ENCODE results near the gene FZR1.
"Not testable (repeated sequence)": the region's sequence is repeated elsewhere in the genome, so short reads cannot be mapped to it uniquely, and the experiment has no call there.

FZR1 gene

DNA sequence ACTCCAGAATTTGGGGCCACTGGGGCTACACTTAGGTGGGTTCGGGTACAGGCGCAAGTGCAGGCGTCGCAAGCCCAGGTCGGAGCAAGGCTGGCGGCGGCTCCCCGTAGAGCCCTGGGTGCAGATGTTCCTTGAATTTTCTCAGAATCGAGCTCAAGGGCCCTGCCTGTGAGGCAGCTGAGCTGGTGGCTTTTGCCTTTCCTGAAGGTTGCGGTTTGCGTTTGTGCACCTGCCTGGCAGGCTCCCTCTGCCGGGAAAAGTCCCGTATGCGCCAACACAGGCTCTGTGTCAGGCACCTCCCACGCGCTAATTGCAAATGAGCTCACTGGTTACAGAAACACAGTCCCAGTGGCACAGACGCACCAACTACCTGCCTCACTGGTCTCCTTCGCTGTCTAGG lies 11.6 kb upstream of the FZR1 start:
- DNase-seq = peak in 34 of 56 donors; percentile 17 to 80 (median 52)

DNA sequence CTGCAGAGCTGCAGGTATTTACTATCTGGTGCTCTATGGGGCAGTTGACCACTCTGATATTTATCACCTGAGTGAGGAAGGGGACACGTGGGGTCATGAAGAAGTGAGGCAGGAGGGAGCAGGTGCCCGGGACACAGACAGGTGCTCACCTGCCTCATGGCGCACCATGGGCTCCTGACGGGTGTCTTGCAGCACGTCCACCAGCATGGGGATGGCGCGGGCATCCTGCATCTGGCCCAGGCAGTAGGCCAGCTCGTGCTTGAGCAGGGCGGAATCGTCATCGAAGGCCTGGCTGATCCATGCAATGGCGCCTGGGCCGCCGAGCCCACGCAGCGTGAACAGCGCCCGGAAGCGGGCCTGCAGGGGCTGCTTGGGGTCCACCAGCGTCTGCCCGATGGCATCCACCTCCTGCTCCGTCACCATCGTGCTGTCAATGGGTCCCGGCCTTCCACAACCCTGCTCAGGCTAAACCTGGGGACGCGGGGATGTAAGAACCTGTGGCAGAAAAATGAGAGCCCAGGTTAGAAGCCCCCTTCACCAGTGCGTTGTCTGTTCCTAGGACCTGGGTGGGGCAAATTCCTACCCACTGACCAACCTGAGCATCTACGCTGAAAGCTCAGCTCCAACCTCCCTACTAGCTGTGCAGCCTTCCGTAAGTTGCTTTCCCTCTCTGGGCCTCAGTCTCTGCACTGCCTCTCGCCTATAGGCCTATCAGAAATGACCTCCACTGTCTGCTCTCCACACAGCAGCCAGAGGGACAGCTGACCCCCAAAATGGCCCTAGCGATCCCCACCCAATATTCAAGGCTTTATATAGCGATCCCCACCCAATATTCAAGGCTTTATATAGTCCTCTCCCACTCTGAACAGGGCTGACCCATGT lies 9.5 kb upstream of the FZR1 start:
- DNase-seq = no peak

DNA sequence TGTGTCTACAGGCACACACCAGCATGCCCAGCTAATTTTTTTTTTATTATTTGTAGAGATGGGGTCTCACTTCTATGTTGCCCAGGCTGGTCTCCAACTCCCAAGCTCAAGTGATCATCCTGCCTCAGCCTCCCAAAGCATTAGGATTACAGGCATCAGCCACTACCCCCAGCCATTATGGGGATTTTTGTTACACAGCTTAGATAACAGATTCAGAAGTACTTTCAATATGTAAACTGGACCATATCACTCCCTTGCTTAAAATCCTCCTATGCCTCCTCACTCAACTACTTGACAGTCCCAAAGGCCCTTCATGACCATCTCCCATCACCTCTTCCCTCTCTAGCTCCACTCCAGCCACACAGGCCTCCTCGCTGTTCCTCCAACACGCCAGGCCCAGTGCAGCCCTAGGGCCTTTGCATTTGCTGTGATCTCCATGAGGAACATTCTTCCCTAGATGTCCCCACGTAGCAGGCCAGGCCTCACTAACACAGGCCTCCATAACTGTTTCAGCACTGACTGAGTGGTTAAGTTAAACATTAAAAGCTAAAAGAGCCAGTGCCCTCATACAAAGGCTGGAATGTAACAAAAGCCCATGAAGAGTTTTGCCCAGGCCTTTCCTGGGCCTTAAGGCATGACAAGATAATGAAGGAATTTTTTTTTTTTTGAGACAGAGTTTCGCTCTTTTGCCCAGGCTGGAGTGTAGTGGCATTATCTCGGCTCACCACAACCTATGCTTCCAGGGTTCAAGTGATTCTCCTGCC lies 8.2 kb upstream of the FZR1 start:
- DNase-seq = no peak

DNA sequence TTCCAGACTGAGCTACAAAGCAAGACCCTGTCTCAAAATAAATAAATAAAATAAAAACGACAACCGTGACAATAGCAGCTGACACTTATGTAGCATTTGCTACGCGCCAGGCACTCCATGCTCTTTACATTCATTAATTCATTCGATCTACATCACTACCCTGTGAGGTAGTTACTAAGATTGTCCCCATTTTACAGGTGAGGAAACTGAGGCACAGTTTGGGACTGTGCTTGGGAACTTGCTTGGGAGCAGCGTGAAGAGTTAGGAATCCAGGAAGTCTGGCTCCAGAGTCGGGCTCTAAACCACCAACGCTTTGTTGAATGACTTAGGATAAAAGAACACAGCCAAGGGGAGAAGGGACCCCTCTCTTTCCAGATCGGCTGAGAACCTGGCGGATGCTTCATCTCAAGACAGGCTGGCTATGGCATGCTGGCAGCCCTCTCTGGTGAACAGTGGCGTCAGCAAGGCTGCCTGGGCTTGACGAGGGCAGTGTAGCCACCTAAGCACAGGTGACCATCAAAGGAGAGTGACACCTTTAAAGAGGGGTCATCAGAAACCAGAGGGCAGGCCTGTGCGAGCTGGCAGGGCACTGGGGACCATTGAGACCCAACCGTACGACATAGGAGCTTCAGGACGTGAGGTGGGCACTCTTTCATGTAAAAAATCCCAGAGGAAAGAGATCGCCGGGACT lies 6.2 kb upstream of the FZR1 start:
- DNase-seq = no peak

DNA sequence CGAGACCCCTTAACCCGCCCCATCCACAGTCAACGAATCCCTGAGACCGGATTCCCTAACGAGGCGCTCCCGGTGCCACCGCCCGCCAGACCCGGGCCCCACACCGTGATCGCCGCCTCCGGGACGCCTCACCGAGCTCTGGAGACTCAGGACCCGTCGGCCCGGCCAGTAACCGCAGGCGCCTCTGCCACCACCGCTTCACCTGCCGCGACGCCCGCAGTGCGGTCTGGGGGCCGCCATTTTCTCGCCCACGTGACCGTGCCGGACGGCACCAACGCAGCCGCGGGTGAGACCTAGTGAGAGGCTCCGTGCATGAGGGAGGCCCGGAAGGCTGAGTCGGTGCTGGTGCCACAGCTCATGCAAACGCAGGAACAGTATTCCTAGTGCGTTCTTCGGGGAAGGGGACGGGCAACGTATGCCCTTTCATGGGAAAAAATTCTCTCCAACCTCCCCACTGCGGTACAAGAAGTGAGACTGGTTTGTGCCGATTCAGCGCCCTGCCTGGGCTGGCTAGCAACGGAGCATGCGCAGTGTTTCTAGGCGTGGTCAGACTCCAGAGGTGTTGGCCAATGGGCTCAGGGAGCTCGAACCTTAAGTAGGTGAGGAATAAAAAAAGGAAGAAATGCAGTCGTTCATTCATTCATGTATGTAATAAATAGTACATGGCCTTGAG lies 5.5 kb upstream of the FZR1 start, which contains the start of gene DOHH:
DOHH (minus strand) TSS at position 246 of the 673 bp plus-strand sequence. CDS start 3,860 bp downstream, outside the sequence.
- DNase-seq = peak; percentile 54 to 99 (median 93)

DNA sequence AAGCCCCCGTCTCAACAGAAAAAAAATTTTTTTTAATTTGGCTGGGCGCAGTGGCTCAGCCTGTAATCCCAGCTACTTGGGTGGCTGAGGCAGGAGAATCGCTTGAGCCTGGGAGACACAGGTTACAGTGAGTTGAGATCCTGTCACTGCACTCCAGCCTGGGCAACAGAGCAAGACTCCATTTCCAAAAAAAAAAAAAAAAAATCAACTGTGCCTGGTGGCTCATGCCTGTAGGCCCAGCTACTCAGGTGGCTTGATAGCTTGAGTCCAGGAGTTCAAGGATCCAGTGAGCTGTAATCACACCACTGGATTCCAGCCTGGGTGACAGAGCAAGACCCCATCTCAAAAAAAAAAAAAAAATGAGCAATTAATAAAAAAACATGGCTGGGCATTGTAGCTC lies 4.3 kb upstream of the FZR1 start:
- DNase-seq = no peak

DNA sequence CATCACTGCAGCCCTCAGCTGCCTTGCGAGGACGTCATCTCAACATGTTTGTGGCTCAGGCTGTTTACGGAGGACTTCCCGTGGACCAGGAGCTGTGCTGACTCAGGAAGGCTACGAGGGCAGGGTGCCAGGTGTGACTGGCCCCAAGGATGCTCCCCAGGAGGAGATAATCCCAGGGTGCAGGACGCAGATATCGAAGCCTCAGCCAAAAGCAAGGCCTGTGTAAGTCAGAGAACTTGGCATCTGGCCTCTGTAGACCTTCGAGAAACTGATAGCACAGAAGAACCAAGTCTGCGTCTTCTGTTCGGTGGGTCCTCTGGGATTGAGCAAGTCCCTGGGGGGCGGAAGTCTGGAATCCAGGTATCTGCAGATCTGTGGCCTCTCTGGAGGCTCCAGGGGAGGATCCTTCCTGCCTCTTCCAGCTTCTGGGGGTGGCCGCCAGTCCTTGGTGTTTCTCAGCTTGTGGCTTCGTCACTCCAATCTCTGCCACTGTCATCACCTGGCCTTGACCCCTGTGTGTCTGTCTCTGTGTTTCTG lies 3.0 kb upstream of the FZR1 start:
- no peak for DNase-seq

DNA sequence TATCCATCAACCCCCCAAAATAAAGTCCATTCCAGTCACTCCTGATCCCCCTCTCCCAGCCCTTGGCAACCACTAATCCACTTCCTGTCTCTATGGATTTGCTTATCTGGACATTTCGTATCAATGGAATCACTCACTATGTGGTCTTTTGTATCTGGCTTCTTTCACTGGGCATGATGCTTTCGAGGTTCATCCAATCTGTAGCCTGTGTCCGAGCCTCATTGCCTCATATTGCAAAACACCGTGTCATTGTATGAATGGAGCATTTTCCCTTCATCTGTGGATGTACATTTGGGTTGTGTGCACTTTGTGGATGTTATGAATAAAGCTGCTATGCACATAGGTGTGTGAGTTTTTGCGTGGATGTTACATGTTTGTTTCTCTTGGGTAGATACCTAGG lies 1.4 kb upstream of the FZR1 start:
- DNase-seq = no peak

DNA sequence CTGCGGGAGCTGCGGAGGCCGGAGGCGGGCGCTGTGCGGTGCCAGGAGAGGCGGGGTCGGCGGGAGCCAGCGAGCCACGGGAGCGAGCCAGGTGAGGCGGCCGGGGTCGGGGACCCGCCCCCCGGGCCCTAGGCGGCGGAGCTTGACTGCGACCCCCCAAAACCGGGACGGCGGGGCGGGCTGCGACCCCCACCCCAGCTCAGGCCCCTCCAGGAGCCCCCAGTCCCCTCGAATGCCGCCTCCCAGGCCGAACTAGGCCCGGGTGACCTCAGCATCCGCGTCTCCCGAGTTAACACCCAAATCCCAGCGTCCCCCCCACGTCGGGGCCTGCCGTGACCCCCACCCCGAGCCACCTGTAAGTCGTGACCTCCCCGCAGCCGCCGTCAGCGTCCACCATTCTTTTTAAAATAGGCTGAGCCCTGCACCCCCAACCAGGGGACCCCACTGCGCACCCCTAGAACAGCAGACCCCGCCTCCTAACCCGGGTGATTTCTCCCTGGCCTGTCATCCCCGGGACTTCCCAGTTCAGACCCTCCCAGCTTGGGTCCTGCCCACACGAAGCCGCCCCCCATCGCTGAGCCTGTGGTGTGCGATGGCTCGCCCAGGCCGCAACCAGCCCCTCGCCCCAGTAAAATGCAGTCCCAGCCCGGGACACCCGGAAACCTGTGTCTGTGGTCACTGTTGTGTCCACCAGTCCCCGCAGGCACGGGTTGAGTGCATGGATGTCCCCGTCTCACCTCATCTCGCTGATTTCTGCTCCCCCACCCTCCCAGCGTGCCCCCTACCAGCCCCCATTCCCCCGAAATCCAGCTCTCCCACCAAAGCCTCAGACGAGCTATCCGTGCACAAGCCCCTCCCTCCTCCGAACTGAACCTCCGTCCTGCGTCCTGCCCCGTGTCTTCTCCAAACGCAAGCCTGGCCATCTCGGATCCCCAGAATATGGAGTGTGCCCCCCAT lies 551 bp downstream of the FZR1 start:
- DNase-seq = peak in 13 of 56 donors; percentile 6 to 60 (median 36)

DNA sequence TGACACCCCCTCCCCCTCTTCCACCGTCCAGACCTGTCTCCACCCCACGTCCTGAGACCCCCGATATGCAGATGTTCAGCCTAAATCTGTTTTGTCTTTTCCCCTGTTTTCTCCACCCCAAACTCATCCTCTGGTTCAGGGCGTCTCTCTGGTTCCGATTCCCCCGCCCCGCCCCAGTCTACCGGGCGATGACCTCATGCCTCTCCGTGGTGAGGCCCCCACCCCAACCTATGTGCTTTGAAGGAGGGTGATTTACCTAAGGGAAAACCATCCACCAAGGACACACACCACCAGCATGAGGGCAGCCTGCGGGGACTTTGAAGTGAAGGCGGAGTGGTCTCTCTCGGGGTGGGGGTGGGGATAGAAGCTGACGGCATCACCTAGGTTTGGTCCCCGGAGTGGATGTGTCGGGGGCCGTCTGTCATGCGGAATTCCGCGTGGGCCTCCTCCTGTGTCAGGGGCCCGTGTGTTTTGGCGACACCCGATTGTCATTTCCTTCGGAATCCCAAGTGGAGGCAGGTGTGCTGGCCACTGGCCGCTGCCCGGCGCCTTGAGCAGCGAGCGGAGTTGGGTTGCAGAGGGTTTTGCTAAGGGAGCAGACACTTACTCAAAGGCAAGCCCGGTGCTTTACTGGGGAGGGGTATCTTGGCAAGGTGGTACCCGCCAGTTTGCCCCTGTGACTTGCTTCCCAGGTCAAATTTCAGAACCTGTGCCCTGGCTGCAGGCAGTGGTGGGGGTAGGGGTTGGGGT lies 1.4 kb downstream of the FZR1 start:
- peak in 7 of 56 donors; percentile 4 to 36 (median 23) for DNase-seq

DNA sequence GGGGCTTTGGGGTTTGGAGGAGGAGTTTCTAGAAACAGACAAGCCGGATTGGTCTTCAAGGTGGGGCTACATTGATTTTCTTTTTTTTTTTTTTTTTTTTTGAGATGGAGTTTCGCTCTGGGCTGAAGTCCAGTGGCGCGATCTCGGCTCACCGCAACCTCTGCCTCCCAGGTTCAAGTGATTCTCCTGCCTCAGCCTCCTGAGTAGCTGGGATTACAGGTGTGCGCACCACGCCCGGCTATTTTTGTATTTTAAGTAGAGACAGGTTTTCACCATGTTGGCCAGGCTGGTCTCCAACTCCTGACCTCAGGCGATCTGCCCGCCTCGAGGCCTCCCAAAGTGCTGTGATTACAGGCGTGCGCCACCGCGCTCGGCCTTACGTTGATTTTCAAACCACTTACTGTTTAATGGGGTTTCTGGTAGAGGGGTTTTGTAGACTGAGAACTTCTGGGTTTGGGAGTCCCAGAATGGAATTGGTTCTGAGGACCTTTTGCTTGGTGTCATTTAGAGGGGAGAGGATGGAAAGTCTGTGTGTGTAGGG lies 2.1 kb downstream of the FZR1 start:
- not testable (repeated sequence) for DNase-seq

DNA sequence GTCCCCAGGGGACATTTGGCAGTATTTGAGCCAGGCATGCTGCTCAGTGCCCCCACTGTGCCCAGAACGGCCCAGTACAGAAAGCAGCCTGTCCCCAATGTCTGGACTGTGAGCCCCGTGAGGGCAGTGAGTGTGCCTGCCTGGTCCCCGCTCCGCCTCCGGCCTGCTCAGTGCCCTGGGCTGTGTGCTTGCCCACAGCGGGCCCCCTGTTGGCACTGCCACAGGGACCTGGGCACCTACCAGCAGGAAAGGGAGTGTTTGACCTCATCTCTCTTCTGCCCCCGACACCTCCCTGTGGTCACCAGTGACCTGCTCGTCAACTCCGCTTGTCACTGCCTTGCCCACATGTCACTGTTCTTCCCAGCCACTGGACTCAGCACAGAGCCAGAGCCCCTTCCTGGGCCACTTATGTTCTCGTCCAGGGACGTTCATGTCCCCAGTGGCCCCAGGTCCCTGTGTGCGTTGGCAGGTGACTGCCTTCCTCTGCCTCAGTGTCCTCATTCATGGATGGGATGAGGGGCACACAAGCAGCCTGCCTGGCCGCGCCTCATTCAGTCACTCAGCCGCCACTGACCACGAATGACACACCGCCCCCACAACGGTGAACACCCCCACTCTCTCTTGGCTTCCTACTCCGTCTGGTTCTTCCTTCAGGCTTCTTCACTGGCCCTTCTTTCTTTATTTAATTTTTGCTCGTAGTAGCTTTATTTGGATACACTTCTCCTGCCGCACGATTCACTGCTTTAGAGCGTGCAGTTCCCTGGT lies 2.8 kb downstream of the FZR1 start:
- no peak for DNase-seq

DNA sequence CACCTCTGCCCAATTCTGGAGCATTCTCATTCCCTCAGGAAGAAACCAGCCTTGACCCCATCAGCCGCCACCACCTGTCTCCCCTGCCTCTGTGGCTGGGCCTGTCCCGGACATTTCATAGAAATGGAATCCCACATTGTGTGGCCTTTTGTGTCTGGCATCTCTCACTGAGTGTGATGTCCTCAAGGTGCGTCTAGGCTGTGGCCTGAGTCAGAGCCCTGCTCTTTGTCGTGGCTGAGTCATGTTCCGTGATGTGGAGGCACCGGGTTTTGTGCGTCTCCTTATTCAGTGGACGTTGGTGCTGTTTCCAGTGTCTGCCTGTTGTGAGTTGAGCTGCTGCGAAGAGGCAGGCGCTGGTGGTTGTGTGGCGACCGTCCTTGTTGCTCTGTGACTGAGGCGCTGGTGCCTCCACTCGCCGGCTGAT lies 3.5 kb downstream of the FZR1 start:
- DNase-seq = no peak

DNA sequence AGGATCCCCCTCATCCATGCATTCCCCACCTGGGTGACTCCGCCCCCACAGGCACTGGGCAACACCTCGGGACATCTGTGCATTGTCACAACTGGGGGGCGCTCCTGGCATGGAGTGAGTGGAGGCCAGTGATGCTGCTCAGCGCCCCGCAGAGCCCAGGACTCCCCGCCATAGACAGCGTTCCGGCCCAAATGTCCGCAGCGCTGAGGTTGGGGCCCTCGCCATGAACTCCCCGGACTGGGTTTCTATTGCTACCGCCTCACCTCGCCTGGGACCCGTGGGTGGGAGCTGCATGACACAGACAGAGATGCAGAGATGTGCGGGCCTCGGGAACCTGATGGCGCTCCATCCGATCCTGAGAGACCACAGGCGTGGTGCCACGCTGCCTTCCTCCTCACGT lies 4.6 kb downstream of the FZR1 start:
- DNase-seq = no peak

DNA sequence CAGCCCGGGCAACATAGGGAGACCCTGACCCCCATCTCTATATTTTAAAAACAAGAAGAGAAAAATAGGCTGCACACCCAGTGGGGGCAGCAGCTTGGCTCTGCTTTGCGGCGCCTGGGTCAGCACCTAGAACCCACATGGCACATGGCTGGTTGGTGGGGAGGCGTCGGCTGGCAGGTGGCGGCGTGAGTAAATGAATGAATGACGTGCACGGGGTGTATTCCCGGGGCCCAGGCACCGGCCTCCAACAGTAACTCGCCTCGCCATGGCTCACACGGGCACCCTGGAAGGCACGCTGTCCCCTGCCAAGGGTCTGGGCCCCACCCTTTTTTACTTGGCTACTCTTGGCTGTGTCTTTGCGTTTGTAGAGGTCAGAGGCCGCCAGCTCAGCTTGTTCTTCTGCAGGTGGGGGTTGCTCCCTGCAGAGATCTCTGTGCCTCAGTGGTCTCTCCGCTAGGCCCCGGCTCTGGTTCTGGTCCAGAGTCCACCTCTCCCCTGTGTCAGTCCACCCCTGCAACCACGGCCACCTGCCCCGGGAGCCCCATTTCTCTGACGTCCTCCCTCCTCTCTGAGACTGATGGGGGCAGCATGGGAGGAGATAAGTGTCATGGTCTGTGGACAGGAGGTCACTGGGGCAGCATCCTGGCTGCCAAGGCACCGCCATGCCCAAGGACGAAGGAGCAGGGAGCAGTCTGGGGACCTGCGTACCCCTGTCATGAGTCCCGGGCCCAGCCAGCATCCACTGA lies 5.6 kb downstream of the FZR1 start:
- no peak for DNase-seq

DNA sequence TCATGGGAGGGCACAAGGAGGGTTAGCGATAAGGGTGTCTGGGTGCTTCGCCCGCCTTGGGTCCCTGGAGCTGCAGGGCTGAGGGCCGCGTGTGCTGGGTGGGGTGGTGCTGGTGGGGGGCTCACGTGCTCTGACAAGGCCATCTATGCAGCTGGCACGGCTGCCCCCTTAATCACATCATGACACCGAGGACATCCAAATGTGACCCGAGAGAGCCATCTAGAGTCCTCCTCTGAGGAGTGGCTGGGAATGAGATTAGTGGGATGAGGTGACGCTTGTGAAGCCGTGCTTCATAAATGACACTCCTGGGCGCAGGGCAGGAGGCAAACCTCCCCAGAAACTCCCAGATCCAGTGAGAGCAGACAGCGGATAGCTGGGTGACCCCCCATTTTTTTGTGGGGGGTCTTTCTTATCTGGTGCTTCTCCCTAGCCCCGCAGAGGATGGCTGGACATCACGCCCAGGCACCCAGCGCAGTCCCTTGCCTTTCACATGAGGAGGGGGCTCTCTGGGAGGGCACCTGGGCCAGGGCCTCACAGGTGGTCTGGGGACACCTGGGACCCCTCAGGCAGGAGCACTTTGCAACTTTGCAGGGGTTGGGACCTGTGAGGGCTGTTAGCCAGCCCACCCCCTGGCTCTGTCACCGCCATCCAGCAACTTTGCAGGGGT lies 6.6 kb downstream of the FZR1 start:
- peak in 13 of 56 donors; percentile 7 to 48 (median 16) for DNase-seq
